NCI-H128 (cell line): ENCODE results near the gene MTHFR.

Source experiments
- DNase-seq: peaks from one replicate; lab custom pipeline; 2025; ENCODE audit not compliant: unreplicated experiment; lab: John Stamatoyannopoulos, UW

Gene MTHFR

DNA sequence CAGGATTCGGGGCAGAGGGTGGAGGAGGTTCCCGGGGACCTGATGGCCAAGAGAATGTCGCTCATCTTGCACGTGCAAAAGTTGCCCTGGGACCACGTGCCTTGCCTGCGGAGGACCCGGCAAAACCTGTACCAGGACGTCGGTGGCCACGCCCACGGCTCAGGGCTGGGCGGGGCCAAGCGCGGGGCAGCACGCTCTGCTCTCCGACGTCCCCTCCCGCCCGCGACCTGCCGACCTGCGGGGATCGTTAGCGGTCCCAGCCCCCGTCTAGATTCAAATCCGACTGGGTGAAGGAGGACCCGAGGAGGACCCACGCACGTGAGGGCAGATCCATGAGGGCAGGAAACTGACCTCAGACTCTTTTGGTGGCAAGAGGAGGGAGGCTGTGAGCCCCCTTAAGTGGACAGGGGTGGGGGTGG, 43.8 kb downstream of the MTHFR start, which contains the start of gene C1orf167:
Gene C1orf167 (plus strand): TSS at position 206 of the 419 bp plus-strand sequence. CDS start 2,208 bp downstream, outside the sequence.
- DNase-seq, result no peak

DNA sequence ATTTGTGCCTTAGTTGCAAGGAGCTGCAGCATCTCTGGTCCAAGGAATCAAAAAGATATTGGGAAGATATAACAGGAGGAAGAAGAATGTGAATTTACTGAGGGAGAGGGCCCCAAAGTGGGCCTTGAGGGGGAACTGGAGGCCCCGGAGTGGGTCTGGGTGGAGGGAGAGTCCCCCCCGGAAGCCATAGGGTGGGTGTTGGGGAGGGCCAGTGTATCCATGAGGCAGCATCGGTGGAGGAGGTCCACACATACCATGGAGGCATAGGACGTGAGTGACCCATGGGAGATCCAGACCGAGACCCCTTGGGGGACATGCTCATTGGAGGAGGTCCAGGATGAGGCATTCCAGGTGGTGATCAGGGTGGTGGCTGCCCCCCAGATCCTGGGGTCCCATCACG, 44.5 kb downstream of the MTHFR start:
- DNase-seq, result no peak

DNA sequence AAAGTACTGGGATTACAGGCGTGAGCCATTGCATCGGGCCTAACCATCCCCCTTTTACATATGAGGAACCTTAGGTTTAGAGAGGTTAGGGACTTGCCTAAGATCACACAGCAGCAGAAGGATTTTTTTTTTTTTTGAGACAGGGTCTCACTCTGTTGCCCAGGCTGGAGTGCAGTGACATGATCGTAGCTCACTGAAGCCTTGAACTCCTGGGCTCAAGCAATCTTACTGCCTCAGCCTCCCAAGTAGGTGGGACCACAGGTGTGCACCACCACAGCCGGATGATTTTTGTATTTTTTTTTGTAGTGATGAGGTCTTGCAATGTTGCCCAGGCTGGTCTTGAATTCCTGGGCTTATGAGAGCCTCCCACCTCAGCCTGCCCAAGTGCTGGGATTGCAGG, 46.0 kb downstream of the MTHFR start:
- DNase-seq, result no peak

DNA sequence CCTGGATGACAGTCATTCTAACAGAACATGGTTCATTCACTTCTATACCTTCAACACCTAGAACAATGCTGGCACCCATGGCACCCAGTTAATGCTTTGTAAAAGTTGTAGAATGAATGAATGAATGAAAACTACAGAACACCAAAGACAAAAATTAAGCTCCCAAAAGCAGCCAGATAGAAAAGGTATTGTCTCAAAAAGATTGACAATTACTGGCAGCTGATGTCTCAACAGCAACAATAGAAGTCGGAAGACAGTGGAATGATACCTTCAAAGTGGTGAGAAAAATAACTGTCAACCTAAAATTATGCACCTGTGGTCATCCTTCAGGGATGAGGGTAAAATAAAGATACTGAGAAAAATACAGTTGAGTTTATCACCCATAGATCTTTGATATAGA, 48.7 kb downstream of the MTHFR start:
- DNase-seq, result no peak

DNA sequence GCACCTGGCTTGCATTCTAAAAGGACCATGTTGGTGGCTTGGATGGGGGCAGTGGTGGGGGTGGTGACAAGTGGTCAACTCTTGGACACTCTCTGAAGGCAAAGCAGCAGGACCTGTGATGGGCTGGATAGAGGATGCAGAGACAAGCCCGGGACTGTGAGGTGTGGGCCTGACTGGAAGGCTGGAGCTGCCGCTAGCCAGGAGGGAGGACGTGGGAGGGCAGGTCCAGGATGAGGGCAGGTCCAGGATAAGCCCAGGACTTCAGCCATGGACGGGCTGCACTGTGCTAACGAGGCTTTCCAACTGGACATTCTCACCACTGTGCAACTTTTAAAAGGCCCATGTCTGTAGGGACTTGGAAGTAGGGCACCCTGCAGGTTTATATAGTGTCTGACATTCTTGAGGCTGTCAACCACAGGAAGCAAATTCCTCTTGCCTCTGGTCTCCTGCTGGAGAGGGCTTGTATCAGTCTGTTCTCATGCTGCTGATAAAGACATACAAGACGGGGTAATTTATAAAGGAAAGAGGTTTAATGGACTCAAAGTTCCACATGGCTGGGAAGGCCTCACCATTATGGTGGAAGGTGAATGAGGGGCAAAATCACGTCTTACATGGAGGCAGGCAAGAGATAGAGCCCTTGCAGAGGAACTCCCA, 52.1 kb downstream of the MTHFR start:
- no peak for DNase-seq

DNA sequence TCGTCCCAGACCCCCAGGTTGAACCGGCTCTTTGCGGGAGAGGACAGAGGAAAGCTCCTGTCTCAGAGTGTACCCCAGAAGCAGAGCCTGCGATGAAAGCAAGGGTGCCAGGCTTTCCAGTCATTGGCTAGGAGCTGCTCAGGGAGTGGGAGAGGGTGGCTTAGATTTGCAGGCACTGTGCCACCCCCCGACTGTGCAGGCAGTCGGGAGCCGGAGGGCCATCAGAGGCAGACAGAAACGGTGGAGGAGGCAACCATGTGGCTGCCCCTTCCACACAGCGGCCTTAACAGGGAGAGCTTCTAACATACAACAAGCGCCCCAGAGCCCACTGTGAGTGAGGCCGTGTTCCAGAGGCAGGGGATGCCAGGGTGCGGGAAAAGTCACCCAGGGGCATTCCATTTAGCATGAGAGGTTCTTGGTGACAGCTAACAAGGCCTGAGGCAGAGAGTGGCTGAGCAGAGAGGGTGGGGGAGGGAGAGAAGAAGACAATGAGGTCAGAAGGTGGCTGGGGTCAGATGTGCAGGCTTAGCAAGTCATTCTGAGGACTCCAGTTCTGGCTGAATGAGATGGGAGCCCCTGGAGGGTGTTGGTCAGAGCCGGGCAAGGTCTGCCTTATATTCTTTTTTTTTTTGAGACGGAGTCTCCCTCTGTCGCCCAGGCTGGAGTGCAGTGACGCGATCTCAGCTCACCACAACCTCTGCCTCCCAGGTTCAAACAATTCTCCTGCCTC, 53.2 kb downstream of the MTHFR start:
- no peak for DNase-seq

DNA sequence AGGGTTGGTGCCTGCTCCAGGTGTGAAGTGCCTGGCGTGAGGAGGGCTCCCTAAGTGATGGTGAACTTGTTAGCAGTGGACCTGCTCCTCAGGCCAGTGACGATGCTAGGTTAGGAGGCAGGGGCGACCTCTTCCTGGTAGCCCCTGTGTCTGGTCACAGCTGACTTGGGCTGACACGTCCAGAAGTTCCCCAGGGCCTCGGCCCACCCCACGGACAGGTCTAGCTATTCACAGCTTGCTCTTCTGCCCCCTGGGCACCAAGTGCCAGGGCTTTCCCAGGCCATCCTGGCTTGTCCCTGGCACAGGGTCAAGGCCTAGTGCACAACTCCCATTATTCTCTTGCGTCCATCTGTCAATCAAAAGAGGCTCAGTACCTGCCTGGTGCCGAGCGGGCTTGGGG, 54.7 kb downstream of the MTHFR start:
- no peak for DNase-seq

DNA sequence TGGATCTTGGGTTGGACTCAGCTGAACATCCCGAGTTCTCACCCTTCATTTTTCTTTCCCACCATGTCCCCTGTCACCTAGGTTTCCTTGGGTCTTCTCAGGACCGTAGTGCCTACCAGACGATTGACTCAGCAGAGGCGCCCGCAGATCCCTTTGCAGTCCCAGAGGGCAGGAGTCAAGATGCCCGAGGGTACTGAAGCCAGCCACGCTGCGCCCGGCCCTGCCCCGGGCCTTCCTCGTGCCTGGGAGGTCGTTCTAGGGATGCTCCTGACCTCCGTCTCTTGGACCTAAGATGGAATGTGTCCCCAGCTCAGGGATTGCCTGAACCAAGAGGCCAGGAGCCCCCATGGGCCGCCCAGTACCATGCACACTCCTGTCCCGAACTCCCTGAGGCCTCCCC, 55.8 kb downstream of the MTHFR start:
- DNase-seq, result no peak

DNA sequence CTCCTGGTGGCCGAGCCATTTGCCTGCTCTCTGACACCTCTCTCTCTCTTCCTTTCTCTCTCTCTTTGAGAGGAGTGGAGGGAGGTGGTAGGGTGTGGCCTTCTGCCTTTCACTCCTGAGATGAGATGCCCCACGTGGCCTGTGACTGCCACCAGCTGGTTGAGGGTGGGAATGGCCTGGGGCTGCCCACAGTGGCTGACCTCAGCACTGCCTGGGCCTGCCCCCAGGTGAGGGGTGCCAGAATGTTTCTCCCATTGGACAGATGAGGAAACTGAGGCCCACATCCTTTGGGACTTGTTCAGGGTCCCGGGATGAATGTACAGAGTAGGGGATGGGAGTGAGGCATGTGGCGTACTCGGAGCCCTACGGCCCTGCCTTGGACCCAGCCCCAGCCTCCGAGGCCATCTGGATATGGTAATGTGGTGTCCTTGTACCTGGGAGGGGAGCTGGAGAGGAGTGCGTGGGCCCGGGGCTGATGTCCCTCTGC, 56.5 kb downstream of the MTHFR start:
- DNase-seq, result peak; percentile 8

DNA sequence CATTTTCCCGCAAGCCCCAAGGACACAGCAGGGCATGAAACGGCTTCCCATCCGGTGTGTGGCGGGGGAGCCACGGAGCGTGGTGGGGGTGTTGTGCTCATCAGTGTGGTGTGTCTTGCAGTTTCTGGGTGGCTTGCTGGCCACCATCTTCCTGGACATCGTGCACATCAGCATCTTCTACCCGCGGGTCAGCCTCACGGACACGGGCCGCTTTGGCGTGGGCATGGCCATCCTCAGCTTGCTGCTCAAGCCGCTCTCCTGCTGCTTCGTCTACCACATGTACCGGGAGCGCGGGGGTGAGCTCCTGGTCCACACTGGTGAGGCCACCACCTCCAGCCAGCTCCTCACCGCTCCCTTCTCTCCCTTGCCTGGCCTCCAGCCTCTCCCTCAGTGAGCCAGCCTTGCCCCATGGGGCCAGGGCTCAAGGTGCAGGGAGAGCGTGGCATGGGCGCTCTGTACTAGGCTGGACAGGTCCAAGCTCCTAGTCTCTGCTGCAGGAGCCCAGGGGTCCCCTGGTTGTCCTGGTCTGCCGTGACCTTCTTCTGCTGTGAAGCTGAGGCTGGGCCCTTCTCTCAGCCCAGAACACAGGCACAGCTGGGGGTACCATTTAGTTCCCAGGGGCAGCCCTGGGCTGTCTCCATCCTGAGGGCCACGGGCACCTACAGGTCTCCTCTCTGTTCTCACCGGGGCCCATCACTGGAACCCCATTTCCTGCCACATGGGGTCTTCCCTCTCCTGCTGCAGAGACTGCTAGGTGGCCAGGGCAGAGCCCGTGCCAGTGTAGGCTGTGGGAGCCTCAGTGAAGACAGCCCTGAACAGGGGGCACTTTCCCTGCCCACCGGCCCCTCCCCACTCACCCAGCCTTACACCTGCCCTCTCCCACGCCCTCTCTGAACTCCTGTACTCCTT, 57.2 kb downstream of the MTHFR start:
- no peak for DNase-seq

DNA sequence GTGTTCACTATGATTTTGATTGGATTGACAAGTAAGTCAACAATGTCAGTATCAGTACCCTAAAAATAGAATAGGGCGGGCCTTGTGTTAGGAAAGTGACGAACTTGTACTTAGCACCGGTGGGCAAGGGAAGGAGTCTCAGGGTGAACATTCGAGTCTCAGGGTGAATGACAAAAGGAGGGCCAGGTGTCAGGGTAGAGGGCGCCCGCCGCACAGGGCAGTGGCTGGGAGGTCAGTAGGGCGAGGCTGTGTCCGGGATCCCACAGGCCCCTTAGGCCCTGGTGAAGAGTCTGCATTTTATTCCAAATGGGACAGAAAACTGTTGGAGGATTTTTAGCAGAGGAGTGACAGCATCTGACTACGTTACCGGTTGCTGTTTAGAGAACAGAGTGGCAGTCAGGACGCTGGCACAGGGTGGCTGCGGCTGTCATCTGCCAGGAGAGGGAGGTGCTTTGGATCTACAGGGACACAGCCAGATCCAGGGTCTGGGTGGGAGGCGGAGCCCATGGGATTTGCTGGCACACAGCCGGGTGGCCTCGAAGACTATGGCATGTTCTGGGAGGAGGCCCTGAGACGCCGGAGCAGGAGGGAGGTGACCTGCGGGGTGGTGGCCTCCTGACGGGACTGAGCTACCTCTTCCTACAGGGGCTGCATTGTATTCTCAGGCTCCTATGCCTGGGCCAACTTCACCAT, 58.8 kb downstream of the MTHFR start:
- DNase-seq, result no peak

DNA sequence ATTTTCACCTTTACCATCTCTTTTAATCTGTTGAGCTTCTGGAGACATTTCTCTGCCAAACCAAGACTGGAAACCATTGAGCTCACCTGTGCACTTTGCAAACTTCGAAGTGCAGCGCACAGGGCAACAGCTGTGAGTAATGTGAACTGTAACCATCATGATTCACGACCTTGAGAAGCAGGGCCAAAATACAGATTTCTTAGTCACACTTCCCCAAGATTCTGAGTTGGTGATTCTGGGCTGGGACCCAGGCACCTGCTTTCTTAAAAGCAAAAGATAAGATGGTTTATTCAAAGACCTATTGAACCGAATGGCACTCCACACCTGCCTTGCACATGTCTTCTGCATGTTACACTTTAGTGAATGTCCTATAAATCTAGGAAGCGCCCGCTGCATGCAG, 59.7 kb downstream of the MTHFR start:
- no peak for DNase-seq

DNA sequence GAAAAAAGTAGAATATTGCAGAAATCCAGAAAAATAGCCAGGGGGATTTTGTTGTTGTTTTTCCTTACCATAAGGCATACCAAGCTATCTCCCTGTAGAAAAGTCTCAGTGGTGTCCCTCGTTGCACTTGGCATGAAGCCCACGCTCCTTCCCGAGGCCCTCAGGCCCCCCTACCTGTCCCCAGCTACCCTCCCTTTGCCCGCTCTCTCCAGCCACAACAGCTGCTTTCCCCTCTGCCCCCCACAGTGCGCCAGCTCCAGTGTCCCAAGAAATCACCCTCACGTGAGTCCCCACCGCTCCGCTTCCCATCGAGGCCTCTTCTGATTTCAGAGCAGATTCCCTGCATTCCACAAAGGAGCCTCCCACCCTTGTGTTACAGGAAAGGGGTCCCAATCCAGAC, 61.5 kb downstream of the MTHFR start:
- no peak for DNase-seq

DNA sequence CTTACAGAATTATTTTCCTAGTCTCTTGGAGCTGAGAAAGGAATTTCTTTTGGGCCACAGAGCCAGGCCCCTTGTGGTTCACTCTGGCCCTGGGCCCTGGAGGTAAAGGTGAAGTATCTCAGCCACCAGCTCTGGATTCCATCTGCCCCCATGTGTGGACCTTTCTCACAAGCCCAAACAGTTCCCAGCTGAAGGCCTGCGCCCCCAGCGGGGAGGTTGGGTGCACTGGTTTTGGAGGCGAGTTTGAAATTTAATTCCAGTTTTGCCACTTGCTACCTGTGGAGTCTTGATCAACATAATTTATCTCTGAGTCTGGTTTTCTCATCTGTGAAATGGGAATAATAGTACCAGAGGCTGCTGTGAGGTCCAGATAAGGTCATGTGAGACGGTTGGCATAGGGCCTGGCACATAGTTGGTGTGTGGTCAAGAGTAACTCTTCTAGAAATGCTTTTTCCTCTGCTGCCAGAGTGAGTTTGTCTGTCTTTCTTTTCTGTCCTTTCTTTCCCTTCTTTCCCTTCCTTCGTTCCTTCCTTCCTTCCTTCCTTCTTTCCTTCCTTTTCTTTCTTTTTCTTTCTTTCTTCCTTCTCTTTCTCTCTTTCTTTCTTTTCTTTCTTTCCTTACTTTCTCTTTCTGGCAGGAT, 63.7 kb downstream of the MTHFR start:
- DNase-seq, result no peak

DNA sequence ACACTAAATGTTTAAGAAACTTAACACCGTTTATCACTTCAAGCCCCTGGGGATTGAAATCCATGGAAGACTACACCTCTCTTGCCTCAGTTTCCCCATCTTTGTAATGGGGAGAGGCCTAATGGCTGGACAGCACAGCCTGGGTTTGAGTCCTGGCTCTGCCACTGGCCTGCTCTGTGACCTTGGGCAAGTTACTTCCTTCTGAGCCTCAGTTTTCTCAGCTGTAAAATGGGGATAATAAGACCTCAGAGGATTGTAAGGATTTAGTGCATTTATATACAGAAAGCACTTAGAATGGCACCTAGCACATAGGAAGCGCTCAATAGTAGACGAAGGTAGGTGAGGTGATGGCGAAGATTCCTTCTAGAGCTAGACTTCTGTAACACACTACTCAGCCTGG, 64.3 kb downstream of the MTHFR start:
- no peak for DNase-seq

DNA sequence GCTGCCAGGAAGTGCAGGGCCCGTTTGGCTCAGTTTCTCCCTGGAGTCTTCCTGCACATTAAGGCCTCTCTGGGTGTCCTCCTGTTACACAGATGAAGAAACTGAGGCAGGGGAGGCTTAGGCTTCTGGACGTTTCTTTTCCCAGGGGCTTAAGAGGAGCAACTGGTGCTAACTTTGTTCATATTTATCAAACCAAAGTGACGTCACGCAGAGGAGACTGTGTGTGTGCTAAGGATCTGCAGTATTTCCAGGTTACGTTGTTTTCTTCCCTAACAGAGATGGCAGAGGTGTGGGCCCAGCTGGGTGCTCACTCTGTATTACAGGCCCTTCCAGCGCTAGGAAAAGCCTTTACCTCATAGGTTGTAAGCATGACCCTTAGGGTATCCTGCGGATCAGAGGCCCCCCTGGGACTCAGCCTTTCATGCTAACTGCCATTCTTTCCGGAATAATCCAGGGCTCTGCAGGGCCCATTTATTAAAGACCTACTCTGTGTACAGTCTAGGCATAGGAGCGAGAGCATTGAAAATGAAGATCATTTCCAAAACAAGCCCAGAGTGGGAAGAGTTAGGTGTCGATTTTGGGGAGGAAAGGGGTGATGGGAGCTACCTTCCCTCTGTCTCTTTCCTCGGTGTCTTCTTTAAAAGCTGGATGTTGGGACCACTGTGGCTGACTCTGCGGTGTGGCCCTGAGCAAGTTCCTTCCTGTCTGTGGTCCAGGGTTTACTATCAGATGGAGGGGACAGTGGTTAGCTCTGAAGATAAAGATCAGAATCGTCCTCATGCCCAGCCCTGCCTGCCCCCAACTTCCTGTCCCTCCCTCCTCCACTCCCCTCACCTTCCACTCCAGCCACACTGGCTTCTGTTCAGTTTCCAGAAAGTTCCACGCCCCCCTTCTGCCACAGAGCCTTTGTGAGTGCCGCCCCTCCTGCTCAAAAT, 65.2 kb downstream of the MTHFR start:
- no peak for DNase-seq

DNA sequence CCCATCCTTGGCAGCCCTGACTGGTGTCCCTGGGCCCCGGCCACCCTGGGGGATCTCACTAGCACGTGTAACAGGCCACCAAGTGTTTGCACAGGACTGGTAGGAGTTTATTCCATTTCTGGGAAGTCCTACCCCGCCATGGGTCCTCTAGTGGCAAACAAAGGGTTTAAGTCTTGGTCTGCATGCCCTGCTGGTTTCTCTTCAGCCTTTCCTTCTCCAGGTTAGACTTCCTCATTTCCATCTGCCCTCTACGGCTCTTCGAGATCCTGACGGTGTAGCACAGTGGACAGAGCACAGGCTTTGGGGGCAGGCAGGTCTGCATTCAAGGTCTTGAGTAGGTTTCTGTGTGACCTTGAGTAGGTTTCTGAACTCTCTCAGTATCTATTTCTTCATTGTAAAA, 67.0 kb downstream of the MTHFR start:
- DNase-seq, result no peak

DNA sequence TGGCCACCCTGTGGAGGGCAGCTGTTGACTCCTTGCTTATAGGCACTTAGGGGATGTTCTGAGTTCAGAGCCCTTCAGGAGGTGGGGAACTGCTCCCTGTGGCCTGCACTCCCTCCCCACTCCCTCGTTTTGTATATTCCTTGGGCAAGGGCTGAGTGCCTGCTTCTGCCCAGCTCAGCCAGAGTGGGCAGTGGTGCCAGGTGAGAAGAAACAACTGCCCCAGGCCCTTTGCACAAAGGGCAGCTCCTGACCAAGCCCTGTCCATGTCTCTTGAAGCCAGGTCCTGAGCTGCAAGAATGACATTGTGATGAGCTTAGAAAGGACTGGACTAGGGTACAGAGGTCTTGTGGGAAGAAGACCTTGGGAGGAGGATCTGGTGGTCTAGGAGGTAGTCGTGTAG, 67.7 kb downstream of the MTHFR start:
- DNase-seq, result no peak
